ENCODE results near the gene ACAD8.

The ACAD8 gene

DNA sequence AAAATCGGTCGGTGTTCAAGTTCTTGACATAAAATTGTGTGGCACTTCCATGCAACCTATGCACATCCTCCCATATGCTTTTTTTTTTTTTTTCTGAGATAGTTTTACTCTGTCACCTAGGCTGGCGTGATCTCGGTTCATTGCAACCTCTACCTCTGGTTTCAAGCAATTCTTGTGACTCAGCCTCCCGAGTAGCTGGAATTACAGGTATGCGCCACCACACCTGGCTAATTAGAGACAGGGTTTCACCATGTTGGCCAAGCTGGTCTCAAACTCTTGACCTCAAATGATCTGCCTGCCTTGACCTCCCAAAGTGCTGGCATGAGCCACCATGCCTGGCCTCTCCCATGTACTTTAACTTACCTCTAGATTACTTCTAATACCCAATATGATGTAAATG lies 37.8 kb downstream of the ACAD8 start:
- DNase-seq (ENCODE audit: low spot score): no peak

DNA sequence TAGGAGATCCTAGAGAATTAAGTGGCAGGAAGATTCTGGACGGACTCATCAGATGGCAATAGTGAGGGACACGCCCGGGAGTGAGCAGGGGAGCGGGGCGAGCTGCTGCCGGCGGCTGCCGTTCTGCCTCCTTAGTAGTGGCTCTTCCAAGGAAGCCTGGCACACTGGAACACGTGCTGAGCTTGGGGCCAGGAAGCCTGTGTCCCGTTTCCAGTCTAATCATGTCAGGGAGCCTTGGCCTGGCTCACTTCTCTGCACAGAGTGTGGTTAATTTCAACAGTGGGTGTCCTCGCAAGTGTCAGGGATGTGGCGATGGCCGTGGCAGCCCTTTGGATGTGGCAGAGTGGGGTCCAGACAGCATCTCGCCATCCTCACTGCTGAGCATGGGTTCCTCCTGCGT lies 39.3 kb downstream of the ACAD8 start:
- no peak for DNase-seq (ENCODE audit: low spot score)

DNA sequence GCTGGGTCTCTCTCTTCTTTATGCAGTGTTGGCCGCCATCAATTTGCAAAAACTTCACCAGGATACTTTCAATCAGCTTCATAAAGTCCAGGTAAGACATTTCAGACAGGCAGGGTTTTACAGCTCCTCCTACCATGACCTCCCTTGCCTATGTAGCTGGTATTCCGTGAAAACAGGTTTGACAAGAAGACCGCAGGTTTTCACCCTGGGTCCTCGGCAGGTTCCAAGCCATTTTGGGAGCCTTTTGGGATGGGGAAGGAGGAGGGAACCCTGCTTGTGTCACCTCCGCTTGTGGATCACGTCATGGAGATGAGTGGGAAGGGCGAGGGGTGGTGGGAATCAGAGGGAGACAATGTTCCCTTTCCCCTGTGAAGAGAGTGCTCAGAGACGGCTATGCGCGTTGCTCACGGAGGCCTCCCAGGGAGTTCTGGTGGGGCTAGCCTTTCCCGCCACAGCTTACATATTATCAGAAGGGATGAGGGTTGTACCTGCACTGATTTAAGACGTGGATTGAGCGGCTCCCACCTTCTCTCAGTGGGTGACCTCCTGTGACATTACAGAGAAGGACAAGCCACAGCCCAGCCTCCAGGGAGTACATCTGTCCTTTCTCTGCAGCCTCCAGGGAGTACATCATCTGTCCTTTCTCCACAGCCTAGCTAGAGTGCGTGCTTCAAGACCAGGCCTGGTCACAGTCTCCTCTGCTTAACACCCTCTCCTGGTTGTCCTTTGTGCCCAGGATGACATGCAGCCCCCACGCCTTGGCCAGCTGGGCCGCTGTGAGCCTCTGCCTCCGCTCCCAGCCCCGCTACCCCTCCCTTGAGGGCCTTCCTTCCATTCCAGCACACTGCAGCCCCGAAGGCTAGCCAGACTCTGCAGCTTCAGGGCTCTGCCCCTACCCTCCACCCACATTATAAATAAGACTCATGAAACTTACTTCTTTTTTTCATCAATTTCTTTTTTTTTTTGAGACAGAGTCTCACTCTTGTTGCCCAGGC lies 40.0 kb downstream of the ACAD8 start:
- no peak for DNase-seq (ENCODE audit: low spot score)

DNA sequence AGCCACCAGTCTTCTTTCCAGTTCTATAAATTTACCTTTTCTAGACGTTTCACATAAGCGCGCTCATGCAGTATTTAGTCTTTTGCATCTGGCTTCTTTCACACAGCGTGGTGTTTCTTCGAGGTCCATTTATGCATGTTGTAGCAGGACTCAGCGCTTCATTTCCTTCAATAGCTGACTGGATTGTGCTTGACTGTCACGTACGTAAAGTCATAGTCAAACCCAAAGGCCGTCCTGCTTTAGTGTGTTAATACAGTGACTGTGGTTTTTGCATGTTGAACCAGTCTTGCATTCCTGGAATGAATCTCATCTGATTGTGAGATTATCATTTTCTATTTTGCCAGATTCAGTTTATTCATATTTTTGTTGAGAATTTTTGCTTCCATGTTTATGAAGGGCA lies 41.3 kb downstream of the ACAD8 start:
- no peak for DNase-seq (ENCODE audit: low spot score)

DNA sequence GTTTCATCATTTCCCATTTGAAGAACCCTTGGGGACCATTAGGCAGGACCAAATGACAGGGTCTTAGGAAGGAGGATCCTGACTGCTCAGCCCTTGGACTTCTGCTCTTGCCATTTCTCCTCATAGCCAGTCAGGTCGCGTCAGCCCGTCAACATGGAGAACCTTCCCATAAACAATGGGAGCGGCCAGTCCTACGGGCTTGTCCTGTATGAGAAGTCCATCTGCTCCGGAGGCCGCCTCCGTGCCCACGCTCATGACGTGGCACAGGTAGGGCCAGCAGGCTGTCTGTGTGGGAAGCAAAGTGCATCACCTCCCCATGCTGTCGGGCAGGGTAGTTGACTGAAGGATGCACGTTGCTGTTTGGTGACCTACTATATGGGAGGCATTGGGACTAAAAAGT lies 58.9 kb downstream of the ACAD8 start:
- no peak for DNase-seq (ENCODE audit: low spot score)

DNA sequence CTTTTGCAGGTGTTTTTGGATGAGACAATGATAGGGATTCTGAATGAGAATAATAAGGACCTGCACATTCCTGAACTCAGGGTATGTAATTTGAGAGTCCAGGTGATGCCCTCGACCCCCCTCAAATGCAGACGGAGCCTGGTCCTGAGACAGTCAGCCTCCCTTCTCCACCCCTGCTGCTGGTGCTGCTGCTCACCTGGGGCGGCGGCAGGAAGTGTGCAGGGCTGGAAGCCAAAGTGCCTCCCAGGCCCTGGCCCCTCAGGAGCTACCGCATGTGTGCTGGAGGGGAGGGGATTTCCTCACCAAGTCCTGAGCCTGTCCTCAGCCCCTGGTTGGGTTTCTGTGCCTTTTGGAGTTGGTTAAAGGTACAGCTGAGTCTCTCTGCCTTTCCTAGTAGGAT lies 59.4 kb downstream of the ACAD8 start:
- no peak for DNase-seq (ENCODE audit: low spot score)

DNA sequence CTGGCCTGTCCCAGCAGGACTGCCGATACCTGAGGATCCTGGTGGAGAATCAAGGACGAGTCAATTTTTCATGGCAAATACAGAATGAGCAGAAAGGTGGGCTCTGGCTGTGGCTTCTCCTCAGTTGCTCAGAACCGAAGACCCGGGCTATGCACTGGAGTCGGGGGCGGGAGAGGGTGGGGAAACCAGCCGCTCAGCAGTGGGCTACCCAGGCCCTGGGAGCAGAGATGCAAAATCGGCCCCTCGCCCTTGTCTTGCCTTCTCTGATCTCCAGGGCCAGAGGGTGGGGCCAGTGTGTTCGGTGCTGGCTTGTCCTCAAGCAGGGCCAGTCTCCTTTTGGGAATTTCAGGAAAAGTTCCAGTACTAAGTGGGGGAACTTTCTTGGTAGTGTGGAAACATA lies 60.0 kb downstream of the ACAD8 start:
- DNase-seq (ENCODE audit: low spot score): no peak

DNA sequence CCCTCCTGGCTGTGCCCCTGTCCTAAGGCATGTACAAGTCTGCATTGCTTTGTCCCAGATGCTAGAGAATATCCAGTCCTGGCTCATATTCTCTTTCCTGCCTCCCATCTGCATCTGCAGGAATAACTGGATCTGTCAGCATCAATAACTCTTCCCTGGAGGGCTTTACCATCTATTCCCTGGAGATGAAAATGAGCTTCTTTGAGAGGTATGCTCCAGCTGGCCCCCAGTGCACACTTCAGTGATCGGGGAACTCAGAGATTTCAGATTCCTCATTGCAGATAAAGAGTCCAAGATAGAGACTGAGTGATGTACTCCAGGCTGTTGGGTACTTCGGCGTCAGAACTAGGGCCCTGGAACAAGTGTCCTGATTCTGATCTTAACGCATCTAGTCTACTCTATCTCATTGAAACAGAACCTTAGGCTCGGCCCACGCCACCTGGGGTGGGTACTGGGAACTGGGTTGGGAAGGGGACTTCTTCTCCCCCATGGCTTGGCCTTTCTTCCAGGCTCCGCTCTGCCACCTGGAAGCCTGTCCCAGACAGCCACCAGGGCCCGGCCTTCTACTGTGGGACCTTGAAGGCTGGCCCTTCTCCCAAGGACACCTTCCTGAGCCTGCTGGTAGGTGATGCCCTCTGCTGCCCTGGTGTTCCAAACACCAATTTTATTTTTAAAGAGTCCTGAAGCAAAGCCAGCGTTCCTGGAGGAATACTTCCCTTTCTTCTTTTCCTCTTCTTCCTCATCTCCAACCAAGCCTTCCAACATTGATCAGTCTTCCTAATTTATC lies 60.6 kb downstream of the ACAD8 start:
- no peak for DNase-seq (ENCODE audit: low spot score)

Data from putamen (tissue), 1 donor.